Right cardiac atrium (tissue), 5 donors: Measurements from ENCODE around the gene MEX3B. TPM values are rescaled to one million over a fixed set of nuclear protein-coding genes. Genes with fewer than 3 reads are reported as not detected.
"Not testable (repeated sequence)": the region's sequence is repeated elsewhere in the genome, so short reads cannot be mapped to it uniquely, and the experiment has no call there.

Source experiments
- ATAC-seq, 2 donors: fragments of 200-7000 bp; cut with Tn5 transposase; one replicate each; pipeline versions ENCODE4 v1.8.0 to v1.9.1; 2020; ENCODE audit warnings: moderate library complexity in 2 of 2, mild to moderate bottlenecking in 1 of 2
- DNase-seq, 3 donors: peaks; one replicate each; pipeline ENCODE4 v3.0.0-alpha.2; 2020
- H3K27ac ChIP-seq: one replicate; pipeline ENCODE4 v1.5.1; 2013; ENCODE audit warnings: mild to moderate bottlenecking, low read length, control low read depth, moderate library complexity
- H3K27me3 ChIP-seq: one replicate; pipeline ENCODE4 v1.6.1; 2013; ENCODE audit not compliant: control insufficient read depth, insufficient read depth
- H3K4me1 ChIP-seq: one replicate; pipeline ENCODE4 v1.6.1; 2013; ENCODE audit warnings: low read length; ENCODE audit not compliant: control insufficient read depth, insufficient read depth
- H3K4me3 ChIP-seq: one replicate; pipeline ENCODE4 v1.5.1; 2013; ENCODE audit warnings: low read length, control low read depth
- H3K9me3 ChIP-seq: one replicate; pipeline ENCODE4 v1.6.1; 2013; ENCODE audit warnings: low read length; ENCODE audit not compliant: control insufficient read depth
- WGBS: extraction: QIAGEN DNeasy Blood & Tissue Kit; methylation state at CpG from one replicate; pipeline ENCODE4 v1.1.7; 2013; 5-methylcytosine and 5-hydroxymethylcytosine counted together
- intact Hi-C, 4 donors: fragments of 100-400 bp; cut with DNase I; formaldehyde crosslinking; loops; one replicate each; pipeline versions ENCODE4 v1.11.0 to v1.14.0; 2022 to 2023
- polyA plus RNA-seq: library from polyadenylated mRNA; stranded (reverse); fragments of 200-250 nt; gene quantifications from one replicate; pipeline ENCODE4 v1.2.3, GENCODE V29; 2013
- total RNA-seq, 4 donors: library from RNA; stranded (reverse); fragmentation: NEBNext Ultra II Directional; extraction: Animal tissue kit (Norgen Biotek cat#: 25700); gene quantifications; one replicate each; pipeline ENCODE4 v1.2.1, GENCODE V29; 2021
- donor health status: healthy with polysubstance abuse.
- donor health status: DM: no; HTN: yes; CAD: no.
- donor health status: DM: no; HTN: no; CAD: no.
- donor health status: DM: no; HTN: yes; CAD: no; lungs with severe emphysema.
- donor health status: DM: yes; HTN: yes; CAD: no.

MEX3B gene
- total and polyA plus RNA-seq, 5 donors = 1.3 to 3.0 (median 2.5) TPM

- 93% methylated on average over 7 of the region's 7 CpGs for WGBS
- Histone ChIP-seq H3K4me1 (no peaks in the 10 kb centered on the region), H3K27me3 (no peaks in the 10 kb centered on the region), H3K9me3 (no peaks in the 10 kb centered on the region), H3K27ac (no peak overlapping the region), H3K4me3 (no peak overlapping the region)
- intact Hi-C loops = no loop called here
- no peak for DNase-seq
- ATAC-seq = no peak
Observed at GRCh38 chr15:82036461-82036860, 9.4 kb downstream of the MEX3B start.

- Histone ChIP-seq H3K4me1 (no peaks in the 10 kb centered on the region), H3K27ac (no peak overlapping the region), H3K9me3 (no peaks in the 10 kb centered on the region), H3K4me3 (no peak overlapping the region), H3K27me3 (no peaks in the 10 kb centered on the region)
- DNase-seq (no peak), ATAC-seq (no peak)
- WGBS = 90% methylated on average over 5 of the region's 5 CpGs
- intact Hi-C loops = no loop called here
Observed at GRCh38 chr15:82031871-82032270, 13.9 kb downstream of the MEX3B start.

GRCh38 chr15:82030176-82030575 lies 15.6 kb downstream of the MEX3B start:
- H3K9me3 ChIP-seq = no peaks in the 10 kb centered on the region
- H3K4me1 ChIP-seq = no peaks in the 10 kb centered on the region
- ATAC-seq (no peak), DNase-seq (no peak)
- no peaks in the 10 kb centered on the region for H3K27me3 ChIP-seq
- 94% methylated on average over 2 of the region's 2 CpGs for WGBS
- H3K4me3 ChIP-seq = no peak overlapping the region
- intact Hi-C loops = no loop called here
- H3K27ac ChIP-seq = no peak overlapping the region

GRCh38 chr15:82028163-82028562 lies 17.7 kb downstream of the MEX3B start:
- intact Hi-C loops, ATAC-seq, H3K4me1 ChIP-seq, H3K27me3 ChIP-seq, H3K9me3 ChIP-seq, DNase-seq, H3K27ac ChIP-seq, H3K4me3 ChIP-seq: not testable (repeated sequence)
- 74% methylated on average over 5 of the region's 5 CpGs for WGBS

GRCh38 chr15:82021992-82022391 lies 23.8 kb downstream of the MEX3B start:
- 11% methylated on average over 1 of the region's 1 CpG for WGBS
- DNase-seq (no peak), ATAC-seq (no peak)

GRCh38 chr15:82020625-82021394 lies 25.0 kb downstream of the MEX3B start:
- 85% methylated on average over 3 of the region's 3 CpGs for WGBS
- H3K27me3 ChIP-seq = no peaks in the 10 kb centered on the region
- intact Hi-C loops = no loop called here
- no peak overlapping the region for H3K27ac ChIP-seq
- H3K4me1 ChIP-seq = no peaks in the 10 kb centered on the region
- H3K9me3 ChIP-seq = no peaks in the 10 kb centered on the region
- no peak for DNase-seq
- no peak overlapping the region for H3K4me3 ChIP-seq
- no peak for ATAC-seq

More at GRCh38 chr15:82021992-82022391, 23.8 kb downstream of the MEX3B start:
- no peaks in the 10 kb centered on the region for H3K4me1 ChIP-seq
- no peak overlapping the region for H3K4me3 ChIP-seq
- no peak overlapping the region for H3K27ac ChIP-seq
- H3K27me3 ChIP-seq = no peaks in the 10 kb centered on the region
- H3K9me3 ChIP-seq = no peaks in the 10 kb centered on the region
- intact Hi-C loops = no loop called here

GRCh38 chr15:82018201-82018600 lies 27.6 kb downstream of the MEX3B start:
- DNase-seq (no peak), ATAC-seq (no peak)
- Histone ChIP-seq H3K9me3 (no peaks in the 10 kb centered on the region), H3K27ac (no peak overlapping the region), H3K27me3 (no peaks in the 10 kb centered on the region), H3K4me3 (no peak overlapping the region), H3K4me1 (no peaks in the 10 kb centered on the region)
- 74% methylated on average over 4 of the region's 4 CpGs for WGBS
- intact Hi-C loops = no loop called here

- 58% methylated on average over 7 of the region's 7 CpGs for WGBS
- Histone ChIP-seq H3K4me3 (no peak overlapping the region), H3K27ac (no peak overlapping the region), H3K4me1 (no peaks in the 10 kb centered on the region), H3K27me3 (no peaks in the 10 kb centered on the region), H3K9me3 (no peaks in the 10 kb centered on the region)
- DNase-seq (no peak), ATAC-seq (no peak)
- intact Hi-C loops = no loop called here
Observed at GRCh38 chr15:82017656-82018055, 28.2 kb downstream of the MEX3B start.

- Histone ChIP-seq H3K27me3 (no peaks in the 10 kb centered on the region), H3K4me1 (no peaks in the 10 kb centered on the region), H3K9me3 (no peaks in the 10 kb centered on the region), H3K4me3 (no peak overlapping the region), H3K27ac (no peak overlapping the region)
- 84% methylated on average over 3 of the region's 3 CpGs for WGBS
- DNase-seq = no peak
- no peak for ATAC-seq
- intact Hi-C loops = no loop called here
Observed at GRCh38 chr15:82014989-82015388, 30.8 kb downstream of the MEX3B start.

GRCh38 chr15:82012908-82013307 lies 32.9 kb downstream of the MEX3B start:
- ATAC-seq (no peak), DNase-seq (no peak)
- intact Hi-C loops = no loop called here
- no peak overlapping the region for H3K4me3 ChIP-seq
- no peaks in the 10 kb centered on the region for H3K4me1 ChIP-seq
- no peaks in the 10 kb centered on the region for H3K27me3 ChIP-seq
- no peak overlapping the region for H3K27ac ChIP-seq
- H3K9me3 ChIP-seq = no peaks in the 10 kb centered on the region
- WGBS = 76% methylated on average over 7 of the region's 7 CpGs

GRCh38 chr15:82005239-82005638 lies 40.6 kb downstream of the MEX3B start:
- 83% methylated on average over 1 of the region's 1 CpG for WGBS
- ATAC-seq = no peak
- intact Hi-C loops = no loop called here

GRCh38 chr15:82003916-82004315 lies 41.9 kb downstream of the MEX3B start:
- no peaks in the 10 kb centered on the region for H3K4me1 ChIP-seq
- no peak overlapping the region for H3K4me3 ChIP-seq
- DNase-seq (no peak), ATAC-seq (no peak)
- no peaks in the 10 kb centered on the region for H3K9me3 ChIP-seq
- no peaks in the 10 kb centered on the region for H3K27me3 ChIP-seq
- H3K27ac ChIP-seq = no peak overlapping the region
- intact Hi-C loops = no loop called here
- WGBS = 53% methylated on average over 3 of the region's 3 CpGs

More at GRCh38 chr15:82005239-82005638, 40.6 kb downstream of the MEX3B start:
- no peak for DNase-seq
- Histone ChIP-seq H3K27me3 (no peaks in the 10 kb centered on the region), H3K4me1 (no peaks in the 10 kb centered on the region), H3K4me3 (no peak overlapping the region), H3K27ac (no peak overlapping the region), H3K9me3 (no peaks in the 10 kb centered on the region)
